GM12872 (cell line): ENCODE results near the gene MFRP.
A peak's percentile ranks its signal among the peaks of the same experiment; 100 is the strongest.

Experiments used
- TF ChIP-seq, protein P1 (sequence below): IDR thresholded peaks from 3 replicates; pipeline ENCODE4 v1.5.1; 2011; ENCODE audit warnings: low read depth, mild to moderate bottlenecking, low read length, moderate library complexity; ENCODE audit not compliant: insufficient read depth

The MFRP gene

DNA sequence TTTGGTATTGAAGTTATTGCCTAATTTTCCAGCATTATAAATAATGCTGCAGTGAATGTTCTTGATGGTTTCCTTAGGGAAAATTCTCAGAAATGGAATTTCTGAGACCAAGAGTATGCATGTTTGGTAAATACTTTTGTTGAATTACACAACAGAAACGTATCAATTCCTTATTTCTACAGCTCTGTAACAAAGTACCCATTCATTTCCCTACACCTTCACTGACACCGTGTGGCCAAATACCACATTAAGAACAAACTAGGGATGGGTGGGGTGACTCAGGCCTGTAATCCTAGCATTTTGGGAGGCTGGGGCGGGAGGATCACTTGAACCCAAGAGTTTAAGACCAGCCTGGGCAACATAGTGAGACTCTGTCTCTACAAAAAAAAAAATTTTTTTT, 51.3 kb downstream of the MFRP start:
- TF ChIP-seq, protein P1, sequence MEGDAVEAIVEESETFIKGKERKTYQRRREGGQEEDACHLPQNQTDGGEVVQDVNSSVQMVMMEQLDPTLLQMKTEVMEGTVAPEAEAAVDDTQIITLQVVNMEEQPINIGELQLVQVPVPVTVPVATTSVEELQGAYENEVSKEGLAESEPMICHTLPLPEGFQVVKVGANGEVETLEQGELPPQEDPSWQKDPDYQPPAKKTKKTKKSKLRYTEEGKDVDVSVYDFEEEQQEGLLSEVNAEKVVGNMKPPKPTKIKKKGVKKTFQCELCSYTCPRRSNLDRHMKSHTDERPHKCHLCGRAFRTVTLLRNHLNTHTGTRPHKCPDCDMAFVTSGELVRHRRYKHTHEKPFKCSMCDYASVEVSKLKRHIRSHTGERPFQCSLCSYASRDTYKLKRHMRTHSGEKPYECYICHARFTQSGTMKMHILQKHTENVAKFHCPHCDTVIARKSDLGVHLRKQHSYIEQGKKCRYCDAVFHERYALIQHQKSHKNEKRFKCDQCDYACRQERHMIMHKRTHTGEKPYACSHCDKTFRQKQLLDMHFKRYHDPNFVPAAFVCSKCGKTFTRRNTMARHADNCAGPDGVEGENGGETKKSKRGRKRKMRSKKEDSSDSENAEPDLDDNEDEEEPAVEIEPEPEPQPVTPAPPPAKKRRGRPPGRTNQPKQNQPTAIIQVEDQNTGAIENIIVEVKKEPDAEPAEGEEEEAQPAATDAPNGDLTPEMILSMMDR = peak; percentile 2; the same call in 1 of the 3 replicates

DNA sequence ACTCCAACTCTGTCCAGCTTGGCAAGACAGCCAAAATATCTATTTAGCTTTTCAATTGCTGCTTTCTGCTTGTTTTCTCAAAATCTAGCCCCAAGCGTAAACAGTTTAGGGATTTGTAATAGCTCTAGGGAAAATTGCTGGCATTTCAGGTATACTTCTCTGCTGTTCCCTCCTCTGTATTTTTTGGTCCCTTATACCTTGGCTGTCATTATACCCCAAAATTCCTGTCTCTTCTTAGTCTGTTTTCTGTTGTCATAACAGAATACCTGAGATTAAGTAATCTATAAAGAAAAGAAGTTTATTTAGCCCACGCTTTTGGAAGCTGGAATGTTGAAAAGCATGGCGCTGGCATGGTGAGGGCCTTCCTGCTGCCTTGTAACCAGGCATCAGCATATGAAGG, 53.0 kb downstream of the MFRP start:
- TF ChIP-seq, protein P1 = no peak

DNA sequence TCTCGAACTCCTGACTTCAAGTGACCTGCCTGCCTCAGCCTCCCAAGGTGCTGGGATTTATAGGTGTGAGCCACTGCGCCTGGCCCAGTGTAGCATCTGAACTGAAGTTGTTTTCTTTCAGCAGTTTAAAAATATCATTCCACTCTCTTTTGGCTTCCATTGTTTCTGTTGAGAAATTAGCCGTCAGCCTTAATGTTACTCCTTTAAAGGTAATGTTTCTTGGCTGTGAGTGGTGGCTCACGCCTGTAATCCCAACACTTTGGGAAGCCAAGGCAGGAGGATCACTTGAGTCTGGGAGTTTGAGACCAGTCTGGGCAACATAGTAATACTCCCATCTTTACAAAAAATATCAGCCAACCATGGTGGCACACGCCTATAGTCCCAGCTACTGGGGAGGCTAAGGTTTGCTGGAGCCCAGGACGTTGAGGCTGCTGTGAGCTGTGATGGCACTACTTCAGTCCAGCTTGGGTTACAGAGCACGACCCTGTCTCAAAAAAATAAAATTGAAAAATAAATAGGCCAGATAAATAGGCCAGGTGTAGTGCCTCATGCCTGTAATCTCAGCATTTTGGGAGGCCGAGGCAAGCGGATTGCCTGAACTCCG, 55.5 kb downstream of the MFRP start:
- TF ChIP-seq, protein P1 = no peak
